Kidney glomerular epithelial cell (primary cell): Measurements from ENCODE around the gene B4GALT3.
A peak's percentile ranks its signal among the peaks of the same experiment; 100 is the strongest.
"Not testable (repeated sequence)": the region's sequence is repeated elsewhere in the genome, so short reads cannot be mapped to it uniquely, and the experiment has no call there.

Experiments used
- DNase-seq: peaks from one replicate; lab custom pipeline; 2025; lab: John Stamatoyannopoulos, UW

The B4GALT3 gene

DNA sequence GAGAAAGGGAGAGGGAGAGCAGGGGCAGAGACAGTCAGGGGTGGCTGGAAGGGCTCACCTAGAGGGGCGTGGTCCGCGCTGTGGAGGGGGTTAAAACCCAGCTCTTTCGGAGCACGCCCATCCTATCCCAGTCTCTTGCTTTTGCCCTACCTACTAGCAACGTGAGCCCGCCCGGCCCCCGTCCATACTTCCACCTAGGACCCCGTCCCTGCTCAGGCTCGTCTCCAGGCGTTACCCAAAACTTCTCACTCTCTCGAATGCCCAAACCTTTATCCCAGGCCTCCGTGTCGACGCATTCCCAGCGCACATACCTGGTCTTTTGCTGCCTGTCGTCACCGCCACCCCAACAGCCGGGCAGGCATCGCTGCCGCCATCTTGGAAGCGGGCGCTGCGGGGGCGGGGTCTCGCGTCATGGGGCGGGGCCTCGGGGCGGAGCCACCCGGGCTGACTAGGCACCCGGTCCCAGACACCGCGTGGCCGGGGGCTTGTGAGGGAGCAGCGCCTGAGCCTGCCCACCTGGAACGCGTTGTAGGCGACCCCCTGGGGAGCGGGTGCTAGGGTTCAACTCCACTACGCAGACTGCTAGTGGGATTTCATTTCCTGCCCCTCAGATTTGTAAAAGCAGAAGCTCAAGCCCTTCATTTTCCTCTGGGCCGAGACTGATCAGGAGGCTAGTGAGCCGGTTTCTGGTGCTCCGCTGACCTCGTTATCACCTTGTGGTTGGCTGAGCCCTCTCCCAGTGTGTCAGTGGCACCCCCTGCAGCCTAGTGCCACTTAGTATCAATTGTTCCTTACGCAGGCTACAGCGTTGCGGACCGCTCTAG lies at the start of gene B4GALT3:
Gene B4GALT3, minus strand, starts transcription at position 396 of the 824 bp plus-strand sequence. CDS start 1,447 bp downstream, outside the sequence.
- DNase-seq: peak; percentile 77

DNA sequence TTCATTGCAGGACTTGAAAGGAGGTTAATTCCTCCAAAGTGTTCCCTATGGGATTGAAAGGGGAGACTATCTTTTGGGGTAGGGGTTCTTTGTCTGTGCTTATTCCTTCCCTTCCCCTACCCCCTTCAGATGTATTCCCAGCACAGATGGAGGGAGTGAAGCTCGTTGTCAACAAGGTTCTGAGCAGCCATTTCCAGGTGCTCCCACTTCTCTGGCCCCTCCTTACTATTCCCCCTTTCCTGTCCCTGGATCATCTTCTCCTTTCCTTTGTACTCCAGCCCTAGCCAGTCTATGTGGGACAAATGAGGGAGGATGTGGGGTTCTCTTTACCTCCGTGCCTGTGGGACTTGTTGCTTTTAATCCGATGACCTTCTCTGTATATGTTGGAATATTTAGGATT lies 49.5 kb upstream of the B4GALT3 start:
- no peak for DNase-seq

DNA sequence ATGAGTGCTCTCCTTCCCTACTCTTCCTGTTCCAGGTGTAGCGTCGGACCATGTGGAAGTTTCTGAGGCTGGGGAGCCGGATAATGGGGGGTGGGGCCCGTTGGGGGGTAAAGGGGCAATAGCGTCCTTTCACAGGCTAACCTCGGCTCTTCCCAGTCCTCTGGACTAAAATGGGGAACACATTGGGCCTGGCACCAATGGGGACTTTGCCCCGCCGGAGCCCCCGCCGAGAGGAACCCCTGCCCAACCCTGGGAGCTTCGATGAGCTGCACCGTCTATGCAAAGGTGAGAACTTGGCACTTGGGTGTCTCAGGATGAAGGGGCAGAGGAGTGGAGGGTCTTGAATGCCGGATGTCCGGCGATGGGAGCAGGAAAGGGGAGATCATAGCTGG lies 49.0 kb upstream of the B4GALT3 start:
- no peak for DNase-seq

DNA sequence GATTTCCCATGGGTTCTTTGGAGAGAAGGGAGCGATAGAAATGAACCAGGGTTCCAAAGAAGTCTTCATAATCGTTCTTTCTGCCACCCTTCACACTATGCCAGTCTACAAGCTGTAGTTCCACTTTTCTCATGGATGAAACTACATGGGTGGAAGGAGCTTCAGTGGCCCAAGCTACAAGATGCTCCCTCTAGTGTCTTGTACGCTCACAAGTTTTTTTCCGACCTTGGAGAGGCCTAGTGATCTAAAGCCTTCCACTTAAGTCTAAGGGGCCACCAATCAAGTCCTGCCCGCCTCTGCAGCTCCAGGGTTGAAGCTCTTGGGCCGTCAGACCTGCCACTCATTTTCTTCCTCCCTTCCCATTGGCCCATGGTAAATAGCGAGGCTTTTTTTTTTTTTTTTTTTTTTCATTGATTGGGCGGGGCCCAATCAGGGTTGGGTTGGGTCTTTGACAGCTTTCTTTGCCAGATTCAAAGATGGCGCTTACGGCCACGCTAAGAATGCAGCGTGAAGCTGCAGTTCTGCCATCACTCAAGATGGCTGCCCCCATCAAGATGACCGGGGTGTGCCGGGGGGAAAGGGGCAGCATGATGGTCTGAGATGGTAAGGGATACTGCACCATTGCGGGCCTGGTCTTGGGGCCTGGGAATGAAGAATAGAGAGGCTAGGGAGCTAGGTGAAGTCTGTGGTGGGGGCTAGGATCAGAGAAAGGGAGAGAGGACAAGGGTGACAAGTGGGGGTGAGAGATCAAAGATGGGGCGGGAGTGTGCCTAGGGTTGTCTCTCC lies 48.4 kb upstream of the B4GALT3 start, which contains the start of gene TOMM40L:
Gene TOMM40L, plus strand, starts transcription at position 527 of the 786 bp plus-strand sequence. CDS start 430 bp downstream, outside the sequence.
- peak; percentile 99 for DNase-seq

DNA sequence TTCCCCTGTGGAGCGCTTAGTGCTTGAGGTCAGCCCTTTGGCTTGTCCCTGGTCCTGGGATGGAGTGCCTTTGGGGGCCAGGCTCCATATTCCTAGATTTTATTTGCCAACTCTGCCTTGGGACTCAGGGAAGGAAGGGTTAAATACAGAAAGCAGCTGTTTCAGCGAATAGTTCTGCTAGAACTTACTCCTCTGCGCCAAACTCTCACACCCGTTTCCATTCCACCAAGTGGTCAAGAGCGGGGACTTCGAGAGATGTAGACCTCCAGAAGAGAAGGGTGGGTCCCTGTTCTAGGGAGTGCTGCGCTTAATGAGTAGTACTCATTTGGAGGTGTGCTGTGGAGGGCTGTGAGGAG lies 47.8 kb upstream of the B4GALT3 start:
- no peak for DNase-seq

DNA sequence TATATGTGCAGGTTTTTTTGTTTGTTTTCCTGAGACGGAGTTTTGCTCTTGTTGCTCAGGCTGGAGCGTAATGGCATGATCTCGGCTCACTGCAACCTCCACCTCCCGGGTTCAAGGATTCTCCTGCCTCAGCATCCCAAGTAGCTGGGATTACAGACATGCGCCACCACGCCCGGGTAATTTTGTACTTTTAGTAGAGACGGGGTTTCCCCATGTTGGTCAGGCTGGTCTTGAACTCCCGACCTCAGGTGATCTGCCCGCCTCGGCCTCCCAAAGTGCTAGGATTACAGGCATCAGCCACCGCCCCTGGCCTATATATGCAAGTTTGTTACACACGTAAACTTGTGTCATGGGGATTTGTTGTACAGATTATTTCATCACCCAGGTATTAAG lies 47.4 kb upstream of the B4GALT3 start:
- DNase-seq: not testable (repeated sequence)

DNA sequence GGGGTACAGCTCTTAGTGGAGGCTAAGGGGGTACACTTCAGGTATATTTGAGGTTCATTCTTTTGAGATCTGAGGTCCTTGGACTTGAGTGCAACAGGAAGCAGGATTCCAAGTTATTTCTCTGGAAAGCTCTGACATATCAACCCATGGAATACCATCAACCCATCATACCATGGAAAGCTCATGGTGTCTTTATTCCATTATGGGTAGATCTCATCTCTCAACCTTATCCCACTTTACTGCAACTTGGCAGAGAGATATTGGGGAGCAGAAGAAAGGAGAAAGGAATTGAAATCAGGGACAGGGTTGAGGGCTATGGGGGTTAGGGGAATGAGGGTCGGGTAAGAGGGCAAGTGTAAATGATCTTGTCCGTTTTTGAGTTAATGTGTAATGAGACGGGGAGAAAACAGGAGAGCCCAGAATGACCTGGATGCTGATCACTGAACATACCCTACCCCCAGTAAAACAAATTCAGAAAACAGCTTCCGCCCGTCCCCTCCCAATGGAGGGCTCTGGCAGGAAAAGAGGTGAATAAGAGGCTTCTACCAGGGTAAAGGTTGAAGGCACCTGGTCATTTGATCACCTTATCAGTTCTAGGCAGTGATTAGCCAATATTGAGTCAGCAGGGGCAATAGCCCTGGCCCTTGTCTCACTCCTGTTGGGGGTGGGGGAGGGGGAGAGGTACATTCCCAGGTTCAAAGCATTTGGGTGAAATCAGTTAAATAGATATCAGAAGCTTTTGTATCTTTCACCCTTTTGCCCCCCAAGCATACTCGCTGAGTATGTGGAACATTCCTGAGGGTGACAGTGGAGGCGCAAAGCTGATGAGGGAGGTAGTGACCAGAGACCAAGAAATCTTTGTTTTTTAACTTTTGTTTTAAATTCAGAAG lies 46.7 kb upstream of the B4GALT3 start:
- no peak for DNase-seq

DNA sequence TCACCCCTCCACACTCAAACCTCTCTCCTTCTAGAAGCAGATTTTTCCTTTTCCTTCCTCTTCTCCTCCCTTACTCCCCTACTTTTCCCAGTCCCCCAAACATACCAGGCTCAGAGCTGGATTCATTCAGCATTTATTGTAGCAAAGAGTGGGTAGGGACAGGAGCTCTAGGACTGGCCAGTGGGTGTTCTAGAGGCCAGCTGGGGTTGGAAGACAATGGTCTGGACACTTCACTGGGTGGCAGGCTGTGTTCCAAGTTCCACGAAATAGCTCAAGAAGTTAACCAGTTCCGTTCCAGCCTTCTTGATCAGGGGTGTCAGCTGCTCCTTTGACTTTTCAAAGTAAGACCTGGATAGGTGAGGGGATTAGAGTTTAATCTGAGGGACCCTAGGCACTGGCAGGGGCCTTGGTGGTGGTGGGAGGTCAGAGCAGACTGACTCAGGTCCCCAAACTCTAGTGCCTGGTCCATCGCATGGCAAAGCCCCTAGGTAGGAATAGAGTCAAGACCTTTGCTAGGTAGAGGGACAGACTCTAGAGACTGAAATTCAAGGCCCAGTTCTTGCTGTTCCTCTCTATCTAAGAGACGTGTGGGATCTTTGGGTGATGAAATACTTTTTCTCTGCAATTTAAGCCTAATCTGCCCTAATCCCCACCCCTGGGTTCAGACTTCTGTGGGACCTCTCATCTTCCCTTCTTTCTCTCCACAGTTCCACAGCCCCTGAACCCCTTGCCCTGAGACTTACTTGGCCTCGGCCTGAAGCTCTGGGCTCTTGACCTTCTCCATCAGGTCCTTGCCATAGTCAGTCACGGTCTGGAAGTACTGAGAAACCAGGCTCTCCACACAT lies 45.1 kb upstream of the B4GALT3 start:
- DNase-seq: no peak

DNA sequence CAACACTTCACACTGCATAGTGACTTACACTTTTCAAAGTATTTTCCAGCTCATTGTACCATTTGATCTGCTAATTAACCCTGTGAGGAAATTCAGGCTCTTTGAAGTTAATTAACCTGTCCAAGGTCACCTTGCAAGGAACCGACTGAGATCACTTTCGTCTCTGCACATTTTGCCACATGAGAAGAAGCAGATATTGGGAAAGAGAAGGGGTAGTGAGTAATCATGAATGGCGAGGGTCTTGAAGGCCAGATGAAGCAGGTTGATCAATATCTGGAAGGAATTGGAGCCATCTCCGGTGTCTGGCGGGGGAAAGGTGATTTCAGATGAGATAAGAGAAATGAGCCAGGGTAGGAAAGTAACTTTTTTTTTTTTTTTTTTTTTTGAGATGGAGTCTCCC lies 42.7 kb upstream of the B4GALT3 start:
- DNase-seq: no peak

DNA sequence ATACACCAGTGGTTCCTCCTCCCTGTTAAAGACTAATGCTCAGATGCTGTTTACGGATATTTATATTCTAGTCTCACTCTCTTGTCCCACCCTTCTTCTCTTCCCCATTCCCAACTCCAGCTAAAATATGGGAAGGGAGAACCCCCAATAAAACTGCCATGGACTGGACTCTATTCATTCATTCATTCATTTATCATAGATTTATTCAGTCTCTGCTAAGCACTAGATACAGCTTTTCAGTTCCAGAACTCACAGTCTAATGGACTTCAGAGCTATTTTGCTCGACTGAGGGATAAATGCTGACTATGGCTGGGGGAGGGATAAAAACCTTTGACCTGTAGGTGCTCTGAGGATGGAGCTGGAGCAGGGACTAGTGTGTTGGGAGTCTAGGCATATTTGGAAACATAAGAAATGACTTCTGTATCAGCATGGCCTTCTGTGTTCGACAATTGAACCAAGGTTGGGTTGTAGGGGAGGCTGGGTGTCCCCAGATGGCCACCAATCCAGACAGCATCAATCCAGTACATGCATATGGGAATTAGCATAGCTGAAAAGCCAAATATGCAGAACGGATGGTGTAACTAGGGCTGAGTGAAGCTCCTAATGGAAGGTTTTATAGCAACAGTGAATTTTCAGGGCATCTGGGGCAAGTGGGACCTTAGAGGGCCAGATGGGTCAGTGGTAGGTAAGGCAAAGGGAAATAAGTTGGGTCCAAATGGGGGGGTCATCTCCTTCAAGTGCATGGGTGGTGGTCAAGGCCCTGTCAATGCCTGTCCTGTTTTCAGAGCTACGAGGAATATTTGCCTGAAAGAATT lies 42.0 kb upstream of the B4GALT3 start:
- DNase-seq: no peak

DNA sequence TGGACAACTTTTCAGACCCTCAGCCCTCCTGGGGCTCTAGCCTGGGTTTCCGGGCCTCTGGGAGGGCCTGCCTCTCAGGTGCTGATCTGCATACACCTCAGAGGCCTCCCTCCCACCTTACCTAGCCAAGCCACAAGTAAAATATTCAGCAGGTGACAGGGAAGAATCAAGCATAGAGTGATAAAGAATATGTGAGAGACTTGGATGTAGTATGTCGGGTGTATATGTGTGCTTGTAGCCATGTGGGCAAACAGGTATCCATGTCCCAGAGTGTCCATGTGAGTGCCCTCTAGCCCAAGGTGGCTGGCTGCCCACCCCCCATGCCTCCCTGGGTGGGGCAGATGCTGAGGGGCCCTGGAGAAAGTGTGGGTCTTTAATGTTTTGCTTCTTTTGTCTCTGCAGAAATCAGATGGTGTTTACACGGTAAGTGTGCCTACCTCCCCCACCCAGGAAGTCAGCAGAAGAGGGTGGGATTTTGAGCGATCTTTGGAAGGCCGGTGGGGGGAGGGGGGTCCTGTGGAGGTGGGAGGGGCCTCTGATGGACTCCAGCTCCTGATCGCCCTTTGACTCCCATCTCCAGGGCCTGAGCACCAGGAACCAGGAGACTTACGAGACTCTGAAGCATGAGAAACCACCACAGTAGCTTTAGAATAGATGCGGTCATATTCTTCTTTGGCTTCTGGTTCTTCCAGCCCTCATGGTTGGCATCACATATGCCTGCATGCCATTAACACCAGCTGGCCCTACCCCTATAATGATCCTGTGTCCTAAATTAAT lies 41.2 kb upstream of the B4GALT3 start:
- no peak for DNase-seq

DNA sequence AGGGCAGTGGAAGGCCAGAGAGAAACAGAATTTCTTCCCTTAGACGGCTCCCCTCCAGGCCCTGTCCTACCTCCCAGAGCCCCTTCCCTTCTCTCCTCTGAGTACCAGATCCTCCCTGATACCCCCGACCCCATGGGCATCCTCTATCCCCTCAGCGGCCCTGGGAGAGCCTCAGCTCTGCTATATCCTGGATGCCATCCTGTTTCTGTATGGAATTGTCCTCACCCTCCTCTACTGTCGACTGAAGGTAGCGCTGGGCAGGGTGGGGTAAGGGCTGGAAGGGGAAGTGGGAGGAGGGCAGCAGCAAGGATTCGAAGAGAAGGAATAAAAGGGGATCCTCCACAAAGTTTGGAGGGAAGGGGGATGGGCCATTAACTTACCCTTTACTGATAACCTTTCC lies 40.5 kb upstream of the B4GALT3 start:
- DNase-seq: no peak

DNA sequence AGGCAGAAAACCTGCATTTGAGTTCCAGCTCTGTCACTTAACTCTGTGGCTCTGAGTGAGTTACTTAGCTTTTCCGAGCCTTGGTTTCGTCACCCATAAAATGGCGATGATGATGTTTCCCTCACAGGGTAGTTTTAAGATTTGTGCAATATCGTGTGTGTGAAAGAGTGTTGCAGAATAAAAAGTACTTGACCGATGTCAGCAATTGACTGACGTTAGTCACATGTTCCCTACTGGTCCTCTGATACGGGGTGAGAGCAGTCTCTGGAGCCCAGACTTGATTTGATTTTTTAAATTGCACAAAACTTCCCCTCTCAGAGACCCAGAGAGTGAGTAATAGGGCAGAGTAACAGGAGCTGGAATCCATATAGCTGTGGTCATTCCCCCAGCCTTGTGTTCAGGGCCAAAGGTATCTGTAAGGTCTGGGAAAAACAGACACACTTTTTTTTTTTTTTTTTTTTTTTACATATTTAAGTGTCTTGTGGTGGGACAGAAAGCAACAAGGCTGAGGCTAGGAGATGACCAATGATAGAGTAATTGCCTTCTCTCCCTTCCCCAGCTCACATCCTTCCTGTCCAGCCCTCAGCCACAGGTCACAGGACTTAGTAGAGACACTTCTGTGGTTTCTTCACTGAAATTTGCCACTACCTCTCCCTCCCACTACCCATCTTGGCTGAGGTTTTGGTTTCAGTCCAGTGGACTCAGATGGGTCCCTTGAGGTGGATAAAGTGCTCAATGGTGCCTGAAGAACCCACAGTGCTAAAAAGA lies 39.8 kb upstream of the B4GALT3 start:
- peak; percentile 14 for DNase-seq

DNA sequence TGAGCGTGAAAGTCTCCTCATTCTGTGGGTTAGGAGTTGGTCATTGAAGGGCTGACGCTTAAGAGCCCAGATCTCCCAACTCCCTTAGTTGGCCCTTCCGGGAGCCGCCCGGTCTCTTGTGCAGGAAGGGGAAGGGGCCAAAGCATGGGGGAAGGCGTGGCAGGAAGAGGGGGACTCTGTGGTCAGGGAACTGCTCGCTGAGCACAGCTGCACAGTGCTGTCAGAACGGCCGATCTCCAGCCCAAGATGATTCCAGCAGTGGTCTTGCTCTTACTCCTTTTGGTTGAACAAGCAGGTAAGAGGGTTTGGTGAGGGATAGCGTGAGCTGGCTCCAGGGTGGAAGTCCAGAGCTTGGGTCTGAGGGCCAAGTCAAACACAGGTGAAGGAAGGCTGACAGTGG lies 37.8 kb upstream of the B4GALT3 start, which contains the start of gene FCER1G:
Gene FCER1G, plus strand, starts transcription at position 220 of the 400 bp plus-strand sequence. Its CDS starts 27 bp downstream, at position 247.
- DNase-seq: no peak

DNA sequence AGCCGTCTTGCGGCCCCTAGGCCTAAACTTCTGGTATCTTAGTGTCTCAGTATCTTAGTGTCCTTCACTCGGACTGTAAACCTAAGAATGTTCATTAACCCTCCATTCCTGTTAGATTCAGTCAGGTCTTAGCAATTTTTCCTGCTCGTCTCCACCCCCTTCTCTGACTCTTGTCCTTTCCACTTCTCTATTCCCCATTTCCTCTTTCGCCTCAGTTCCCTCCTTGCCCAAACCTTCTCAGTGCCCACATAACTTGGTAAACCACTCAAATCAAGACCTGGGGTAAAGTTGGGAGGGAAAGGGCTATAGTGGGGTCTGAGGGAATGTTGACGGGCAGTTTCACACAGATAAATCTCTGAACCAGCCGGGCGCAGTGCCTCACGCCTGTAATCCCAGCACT lies 37.1 kb upstream of the B4GALT3 start:
- no peak for DNase-seq

DNA sequence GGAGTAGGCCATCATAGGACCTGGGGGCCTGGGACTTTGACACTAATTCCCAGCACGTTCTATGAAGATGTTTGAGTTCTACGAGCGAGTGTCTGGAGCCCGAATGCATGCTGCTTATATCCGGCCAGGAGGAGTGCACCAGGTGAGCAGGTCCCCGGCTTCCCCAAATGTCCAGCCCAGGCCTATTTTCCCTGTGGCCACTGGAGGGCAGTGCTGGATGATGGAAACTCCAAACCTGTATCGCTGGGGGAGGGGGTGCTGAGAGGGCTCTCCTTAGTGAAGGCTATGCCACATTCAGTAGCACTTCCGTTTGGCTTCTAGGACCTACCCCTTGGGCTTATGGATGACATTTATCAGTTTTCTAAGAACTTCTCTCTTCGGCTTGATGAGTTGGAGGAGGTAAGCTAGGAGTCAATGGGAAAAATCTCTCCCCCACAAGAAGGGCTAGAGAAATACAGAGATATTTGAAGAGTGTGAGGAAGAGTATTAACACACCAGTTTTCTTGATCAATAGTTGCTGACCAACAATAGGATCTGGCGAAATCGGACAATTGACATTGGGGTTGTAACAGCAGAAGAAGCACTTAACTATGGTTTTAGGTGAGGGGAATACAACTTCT lies 32.6 kb upstream of the B4GALT3 start:
- peak; percentile 74 for DNase-seq

DNA sequence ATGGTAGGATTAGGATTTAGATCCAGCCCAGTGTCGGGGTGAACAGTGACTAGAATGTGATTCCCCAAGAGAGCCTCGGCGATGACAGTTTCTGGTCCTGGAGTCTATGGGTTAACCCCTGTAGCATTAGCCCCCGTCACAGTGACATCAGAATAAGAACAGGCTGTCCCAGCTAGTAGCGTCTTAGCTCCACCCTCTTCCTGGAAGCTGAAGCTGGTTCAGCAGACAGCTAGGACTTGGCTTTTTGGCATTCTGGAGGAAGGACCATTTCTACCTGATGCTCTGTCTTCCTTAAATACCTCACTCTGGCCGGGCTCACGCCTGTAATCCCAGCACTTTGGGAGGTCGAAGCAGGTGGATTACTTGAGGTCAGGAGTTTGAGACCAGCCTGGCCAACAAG lies 29.9 kb upstream of the B4GALT3 start:
- DNase-seq: no peak
